Pons (tissue), 1 donor: ENCODE measurements around the gene SNUPN.
"Not testable (repeated sequence)": the region's sequence is repeated elsewhere in the genome, so short reads cannot be mapped to it uniquely, and the experiment has no call there.

Experiments used
- DNase-seq: peaks from one replicate; pipeline ENCODE4 v3.0.0-alpha.2; 2016; ENCODE audit warnings: low spot score

Gene SNUPN

GRCh38 chr15:75637245-75638009 is 11.9 kb upstream of the SNUPN start:
- DNase-seq = no peak

GRCh38 chr15:75636026-75636425 is 10.5 kb upstream of the SNUPN start:
- no peak for DNase-seq

GRCh38 chr15:75633922-75634321 is 8.4 kb upstream of the SNUPN start:
- DNase-seq = not testable (repeated sequence)

- no peak for DNase-seq
These were observed 6.4 kb upstream of the SNUPN start for GRCh38 chr15:75631935-75632334.

- no peak for DNase-seq
These were observed 3.0 kb downstream of the SNUPN start for GRCh38 chr15:75622505-75622904.

- DNase-seq = no peak
These were observed 4.6 kb downstream of the SNUPN start for GRCh38 chr15:75620841-75621391.

- DNase-seq = no peak
These were observed 5.3 kb downstream of the SNUPN start for GRCh38 chr15:75620058-75620820.

GRCh38 chr15:75616766-75617165 is 8.8 kb downstream of the SNUPN start:
- no peak for DNase-seq

GRCh38 chr15:75606711-75607699 is 18.5 kb downstream of the SNUPN start:
- no peak for DNase-seq

GRCh38 chr15:75606026-75606425 is 19.5 kb downstream of the SNUPN start:
- DNase-seq = no peak

GRCh38 chr15:75599401-75599800 is 26.1 kb downstream of the SNUPN start:
- no peak for DNase-seq

GRCh38 chr15:75598361-75598760 is 27.2 kb downstream of the SNUPN start:
- DNase-seq = no peak

- no peak for DNase-seq
These were observed 27.7 kb downstream of the SNUPN start for GRCh38 chr15:75597667-75598341.

- DNase-seq = no peak
These were observed 28.7 kb downstream of the SNUPN start for GRCh38 chr15:75596703-75597345.

GRCh38 chr15:75594276-75594675 is 31.2 kb downstream of the SNUPN start:
- DNase-seq = no peak

- DNase-seq = no peak
These were observed 33.7 kb downstream of the SNUPN start for GRCh38 chr15:75591655-75592364.

GRCh38 chr15:75590239-75590638 is 35.3 kb downstream of the SNUPN start:
- no peak for DNase-seq

GRCh38 chr15:75589071-75589470 is 36.5 kb downstream of the SNUPN start:
- DNase-seq = no peak

- not testable (repeated sequence) for DNase-seq
These were observed 39.1 kb downstream of the SNUPN start for GRCh38 chr15:75586422-75586821.

GRCh38 chr15:75584121-75584520 is 41.4 kb downstream of the SNUPN start:
- DNase-seq = no peak
